Frontal cortex (tissue), 4 donors: Measurements from ENCODE around the gene ASMTL. TPM values are rescaled to one million over a fixed set of nuclear protein-coding genes. Genes with fewer than 3 reads are reported as not detected.
"Not testable (repeated sequence)": the region's sequence is repeated elsewhere in the genome, so short reads cannot be mapped to it uniquely, and the experiment has no call there.

Experiments
- DNase-seq, 2 donors: peaks; one replicate each; pipeline ENCODE4 v3.0.0; 2012; ENCODE audit warnings: low spot score in 2 of 2
- FAIRE-seq: peaks from 2 replicates; lab custom pipeline; 2012; peaks lifted over from hg19 to GRCh38; lab: Jason Lieb, UNC
- total RNA-seq: library from RNA; depleted of rRNA; stranded (reverse); fragments of >200 nt; gene quantifications from one replicate; pipeline ENCODE4 v1.2.3, GENCODE V29; 2014
- donor health status: control.
- donor health status: control.
- donor health status: control.

The ASMTL gene
- total RNA-seq, 1 donor from 2014 or later, result 10.6 TPM

- DNase-seq (no peak), FAIRE-seq (no peak)
Observed at GRCh38 chrX:1483843-1484637, 31.3 kb upstream of the ASMTL start.

- DNase-seq, FAIRE-seq: not testable (repeated sequence)
Observed at GRCh38 chrX:1482530-1482928, 29.8 kb upstream of the ASMTL start.

- DNase-seq (no peak), FAIRE-seq (no peak)
Observed at GRCh38 chrX:1481636-1482529, 29.2 kb upstream of the ASMTL start.

- FAIRE-seq, result no peak
- DNase-seq, result no peak
Observed at GRCh38 chrX:1480082-1480785, 27.5 kb upstream of the ASMTL start.

GRCh38 chrX:1477801-1478458, 25.2 kb upstream of the ASMTL start:
- DNase-seq (no peak), FAIRE-seq (no peak)

- FAIRE-seq, result no peak
- DNase-seq, result no peak
Observed at GRCh38 chrX:1477229-1477628, 24.5 kb upstream of the ASMTL start.

- DNase-seq (no peak), FAIRE-seq (no peak)
Observed at GRCh38 chrX:1476682-1477081, 24.0 kb upstream of the ASMTL start.

- no peak for FAIRE-seq
Observed at GRCh38 chrX:1475881-1476280, 23.2 kb upstream of the ASMTL start.

GRCh38 chrX:1475481-1475880, 22.8 kb upstream of the ASMTL start:
- DNase-seq (no peak), FAIRE-seq (no peak)

More at GRCh38 chrX:1475881-1476280, 23.2 kb upstream of the ASMTL start:
- no peak for DNase-seq

- not testable (repeated sequence) for FAIRE-seq, DNase-seq
Observed at GRCh38 chrX:1474593-1474992, 21.9 kb upstream of the ASMTL start.

- DNase-seq (no peak), FAIRE-seq (no peak)
Observed at GRCh38 chrX:1472975-1473374, 20.3 kb upstream of the ASMTL start.

- no peak for FAIRE-seq
- no peak for DNase-seq
Observed at GRCh38 chrX:1468250-1468772, 15.6 kb upstream of the ASMTL start.

- DNase-seq (no peak), FAIRE-seq (no peak)
Observed at GRCh38 chrX:1466971-1467561, 14.4 kb upstream of the ASMTL start.

- no peak for FAIRE-seq
- no peak for DNase-seq
Observed at GRCh38 chrX:1466232-1466661, 13.5 kb upstream of the ASMTL start.

- no peak for FAIRE-seq
Observed at GRCh38 chrX:1465286-1466231, 12.8 kb upstream of the ASMTL start.

GRCh38 chrX:1464971-1465285, 12.2 kb upstream of the ASMTL start:
- no peak for FAIRE-seq
- no peak for DNase-seq

More at GRCh38 chrX:1465286-1466231, 12.8 kb upstream of the ASMTL start:
- DNase-seq, result no peak

GRCh38 chrX:1464041-1464970, 11.6 kb upstream of the ASMTL start:
- DNase-seq (no peak), FAIRE-seq (no peak)
